DND-41 (cell line): ENCODE data around the gene RBMS1.

Source experiments
- ATAC-seq: fragments of 200-7000 bp; cut with Tn5 transposase; 3 replicates; pipeline ENCODE4 v1.9.1; 2021; ENCODE audit warnings: low read depth; ENCODE audit not compliant: insufficient read depth
- DNase-seq: peaks from one replicate; pipeline ENCODE4 v3.0.0-alpha.2; 2020
- H2AFZ ChIP-seq: 2 replicates; pipeline ENCODE4 v1.6.0; 2012; ENCODE audit warnings: low read depth, low read length
- H3K27ac ChIP-seq: 2 replicates; pipeline ENCODE4 v1.5.1; 2012; ENCODE audit warnings: low read length, inconsistent platforms
- H3K27me3 ChIP-seq: fragments of 200-600 bp; sonication (generic); 2 replicates; pipeline ENCODE4 v1.6.0; 2012; ENCODE audit warnings: low read length, mild to moderate bottlenecking, inconsistent platforms; ENCODE audit not compliant: insufficient read depth, poor library complexity
- H3K36me3 ChIP-seq: 2 replicates; pipeline ENCODE4 v1.5.1; 2012; ENCODE audit warnings: low read length, inconsistent platforms; ENCODE audit not compliant: insufficient read depth
- H3K4me1 ChIP-seq: 2 replicates; pipeline ENCODE4 v1.5.1; 2012; ENCODE audit warnings: mild to moderate bottlenecking, low read length; ENCODE audit not compliant: insufficient read depth
- H3K4me2 ChIP-seq: 2 replicates; pipeline ENCODE4 v1.6.0; 2012; ENCODE audit warnings: mild to moderate bottlenecking, moderate library complexity, low read length, inconsistent platforms; ENCODE audit not compliant: insufficient read depth
- H3K4me3 ChIP-seq, 2 experiments: fragments of 200-600 bp in 1 of 2; shearing (Covaris generic) in 1 of 2; 2 replicates each; pipeline ENCODE4 v1.5.1; 2012 to 2016; ENCODE audit warnings: inconsistent platforms in 2 of 2, low read length in 2 of 2, mild to moderate bottlenecking in 2 of 2, low read depth in 1 of 2, moderate library complexity in 1 of 2
- H3K79me2 ChIP-seq: 2 replicates; pipeline ENCODE4 v1.6.0; 2012; ENCODE audit warnings: low read length, inconsistent platforms; ENCODE audit not compliant: insufficient read depth
- H3K9ac ChIP-seq: 2 replicates; pipeline ENCODE4 v1.6.0; 2012; ENCODE audit warnings: low read depth, mild to moderate bottlenecking, inconsistent platforms, low read length, moderate library complexity
- H3K9me3 ChIP-seq: 2 replicates; pipeline ENCODE4 v1.5.1; 2012; ENCODE audit warnings: low read length, moderate library complexity, mild to moderate bottlenecking, inconsistent platforms; ENCODE audit not compliant: insufficient read depth, severe bottlenecking
- H4K20me1 ChIP-seq: 2 replicates; pipeline ENCODE4 v1.6.0; 2012; ENCODE audit warnings: low read length; ENCODE audit not compliant: insufficient read depth
- EZH2 ChIP-seq: IDR thresholded peaks from 3 replicates; pipeline ENCODE4 v1.6.1; 2012; ENCODE audit warnings: borderline replicate concordance, low read depth, mild to moderate bottlenecking, moderate library complexity, low read length, inconsistent platforms; ENCODE audit not compliant: severe bottlenecking
- TF ChIP-seq, protein P1 (sequence below): IDR thresholded peaks from 2 replicates; pipeline ENCODE4 v1.5.1; 2012; ENCODE audit warnings: borderline replicate concordance, low read length, moderate library complexity, mild to moderate bottlenecking; ENCODE audit not compliant: poor library complexity, severe bottlenecking; ENCODE audit errors: extremely low read depth

RBMS1 gene

DNA sequence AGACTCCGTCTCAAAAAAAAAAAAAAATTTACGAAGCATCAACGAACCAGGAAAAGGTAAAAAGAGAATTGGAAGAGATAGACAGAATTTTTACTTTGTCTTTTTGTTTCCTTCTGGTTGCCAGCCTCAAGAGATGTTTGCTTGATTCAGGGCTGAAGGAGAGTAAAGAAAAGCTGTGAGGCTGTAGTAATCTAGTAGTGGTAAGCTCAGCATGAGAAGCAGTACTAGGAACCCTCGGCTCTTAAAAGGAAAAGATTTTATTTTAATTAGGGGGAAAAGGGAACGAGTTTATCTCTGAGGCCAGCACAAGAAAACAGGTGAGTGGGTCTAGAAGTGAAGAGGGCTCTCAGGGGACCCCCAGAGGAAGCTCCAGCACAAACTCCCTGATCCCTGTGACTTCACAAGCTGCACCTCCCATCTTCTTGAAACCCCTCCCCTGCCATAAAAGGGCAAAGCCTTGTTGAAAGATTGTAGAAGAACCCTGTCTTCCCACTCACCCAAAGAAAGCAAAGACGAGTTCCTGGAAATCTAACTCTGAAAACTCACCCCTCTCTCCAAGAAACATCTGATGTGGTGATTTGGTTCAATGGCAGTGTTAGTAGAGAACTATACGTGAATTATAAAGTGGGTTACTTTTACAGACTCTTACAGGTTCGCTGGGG lies 8.6 kb downstream of the RBMS1 start:
- peaks cover 50% of the 10 kb centered on the region for H3K4me1 ChIP-seq
- H3K4me2 ChIP-seq, result peak overlapping the region; percentile 57
- peaks cover 19% of the 10 kb centered on the region for H3K79me2 ChIP-seq
- no peak overlapping the region for H3K9ac ChIP-seq
- ATAC-seq, result peak; percentile 77
- peak; percentile 72 for DNase-seq
- no peaks in the 10 kb centered on the region for H3K9me3 ChIP-seq
- no peaks in the 10 kb centered on the region; the same call in 1 of the 2 replicates for H4K20me1 ChIP-seq
- H2AFZ ChIP-seq, result no peak overlapping the region
- H3K27ac ChIP-seq, result peak overlapping the region; percentile 35
- H3K27me3 ChIP-seq, result no peaks in the 10 kb centered on the region
- no peak for TF ChIP-seq EZH2
- TF ChIP-seq, protein P1, sequence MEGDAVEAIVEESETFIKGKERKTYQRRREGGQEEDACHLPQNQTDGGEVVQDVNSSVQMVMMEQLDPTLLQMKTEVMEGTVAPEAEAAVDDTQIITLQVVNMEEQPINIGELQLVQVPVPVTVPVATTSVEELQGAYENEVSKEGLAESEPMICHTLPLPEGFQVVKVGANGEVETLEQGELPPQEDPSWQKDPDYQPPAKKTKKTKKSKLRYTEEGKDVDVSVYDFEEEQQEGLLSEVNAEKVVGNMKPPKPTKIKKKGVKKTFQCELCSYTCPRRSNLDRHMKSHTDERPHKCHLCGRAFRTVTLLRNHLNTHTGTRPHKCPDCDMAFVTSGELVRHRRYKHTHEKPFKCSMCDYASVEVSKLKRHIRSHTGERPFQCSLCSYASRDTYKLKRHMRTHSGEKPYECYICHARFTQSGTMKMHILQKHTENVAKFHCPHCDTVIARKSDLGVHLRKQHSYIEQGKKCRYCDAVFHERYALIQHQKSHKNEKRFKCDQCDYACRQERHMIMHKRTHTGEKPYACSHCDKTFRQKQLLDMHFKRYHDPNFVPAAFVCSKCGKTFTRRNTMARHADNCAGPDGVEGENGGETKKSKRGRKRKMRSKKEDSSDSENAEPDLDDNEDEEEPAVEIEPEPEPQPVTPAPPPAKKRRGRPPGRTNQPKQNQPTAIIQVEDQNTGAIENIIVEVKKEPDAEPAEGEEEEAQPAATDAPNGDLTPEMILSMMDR, result no peak
- no peaks in the 10 kb centered on the region for H3K36me3 ChIP-seq
- H3K4me3 ChIP-seq, result 0 out of 4 replicates have a peak overlapping the region, but pooled peaks of 1 of the 2 experiments have one; percentile 2

DNA sequence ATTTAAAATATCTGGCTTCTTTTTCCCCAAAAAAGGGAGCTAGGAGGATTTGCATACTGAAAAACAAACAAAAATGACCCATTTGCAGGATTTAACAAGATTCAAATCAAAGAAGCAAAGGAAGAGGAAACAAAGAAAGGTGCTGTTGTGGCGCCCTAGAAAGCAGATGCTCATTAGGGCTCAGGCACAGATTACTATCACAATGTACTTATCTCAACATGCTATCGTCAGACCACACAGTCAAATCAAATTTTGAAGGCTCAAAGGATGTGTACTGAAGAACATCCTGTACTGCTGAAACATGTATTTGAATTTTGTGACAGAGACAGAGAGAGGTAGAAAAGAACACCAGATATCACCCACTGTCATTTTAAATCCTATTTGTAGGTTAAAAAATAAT lies 10.9 kb downstream of the RBMS1 start:
- H4K20me1 ChIP-seq, result peaks cover 5% of the 10 kb centered on the region; the same call in 1 of the 2 replicates
- peak; percentile 95 for ATAC-seq
- no peaks in the 10 kb centered on the region for H3K27me3 ChIP-seq
- DNase-seq, result peak; percentile 62
- no peaks in the 10 kb centered on the region for H3K36me3 ChIP-seq
- no peaks in the 10 kb centered on the region for H3K9me3 ChIP-seq
- no peak overlapping the region for H2AFZ ChIP-seq
- H3K4me3 ChIP-seq, result no peak overlapping the region
- peaks cover 50% of the 10 kb centered on the region for H3K4me1 ChIP-seq
- 0 out of 2 replicates have a peak overlapping the region, but pooled peaks have one; percentile 32 for H3K27ac ChIP-seq
- peak overlapping the region; percentile 49 for H3K4me2 ChIP-seq
- H3K9ac ChIP-seq, result no peak overlapping the region
- peaks cover 23% of the 10 kb centered on the region for H3K79me2 ChIP-seq
- TF ChIP-seq EZH2, result no peak
- TF ChIP-seq, protein P1, result no peak

DNA sequence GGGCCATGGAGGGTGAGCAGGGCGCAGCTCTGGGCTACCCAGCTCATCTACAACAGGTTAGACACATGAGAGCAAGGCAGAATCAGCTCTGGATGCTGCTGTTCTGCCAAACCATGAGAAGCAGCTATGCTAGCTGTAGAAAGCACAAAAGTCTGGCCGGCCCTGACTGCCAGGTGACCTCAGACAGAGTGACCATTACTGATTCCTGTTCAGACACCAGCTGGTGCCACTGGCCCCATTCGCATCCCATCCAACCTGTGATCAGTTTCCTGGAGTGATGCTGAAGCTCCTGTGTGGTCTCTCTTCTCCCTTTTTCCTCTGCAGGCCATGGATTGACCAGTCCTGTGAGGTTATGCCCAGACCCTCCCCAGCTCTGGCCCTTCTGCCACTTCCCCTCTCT lies 14.3 kb downstream of the RBMS1 start:
- Histone ChIP-seq H3K9me3 (no peaks in the 10 kb centered on the region), H3K4me1 (peaks cover 38% of the 10 kb centered on the region), H3K27ac (no peak overlapping the region), H3K27me3 (no peaks in the 10 kb centered on the region), H3K36me3 (no peaks in the 10 kb centered on the region), H4K20me1 (peaks cover 5% of the 10 kb centered on the region; the same call in 1 of the 2 replicates), H3K4me2 (no peak overlapping the region), H3K9ac (no peak overlapping the region), H2AFZ (no peak overlapping the region), H3K79me2 (peaks cover 20% of the 10 kb centered on the region), H3K4me3 (no peak overlapping the region)
- TF ChIP-seq, protein P1, result no peak
- no peak for TF ChIP-seq EZH2
- ATAC-seq (no peak), DNase-seq (no peak)
